Breast epithelium (tissue), 4 donors: ENCODE data around the gene HTT. TPM values are rescaled to one million over a fixed set of nuclear protein-coding genes. Genes with fewer than 3 reads are reported as not detected.

ENCODE experiments used
- DNase-seq, 2 donors: peaks; one replicate each; pipeline ENCODE4 v3.0.0-alpha.2; 2019; ENCODE audit warnings: low spot score in 2 of 2
- H3K27ac ChIP-seq, 2 donors: fragments of 200-600 bp; sonication (generic) in 1 of 2; one replicate each; pipeline ENCODE4 v1.5.1; 2016 to 2019; ENCODE audit warnings: mild to moderate bottlenecking in 1 of 2
- H3K27me3 ChIP-seq, 2 donors: fragments of 200-600 bp; sonication (generic) in 1 of 2; one replicate each; pipeline versions ENCODE4 v1.5.1 to v1.6.0; 2017 to 2019; ENCODE audit warnings: control low read depth in 1 of 2, mild to moderate bottlenecking in 1 of 2
- H3K36me3 ChIP-seq: fragments of 200-600 bp; one replicate; pipeline ENCODE4 v1.5.1; 2019
- H3K4me1 ChIP-seq, 2 donors: fragments of 200-600 bp; sonication (generic); one replicate each; pipeline ENCODE4 v1.5.1; 2016 to 2019; ENCODE audit warnings: control low read depth in 1 of 2
- H3K4me3 ChIP-seq, 3 donors: fragments of 200-600 bp; sonication (generic); 1 replicate in 2 of 3; 2 replicates in 1 of 3; pipeline ENCODE4 v1.5.1; 2016 to 2019; ENCODE audit warnings: mild to moderate bottlenecking in 3 of 3, moderate library complexity in 2 of 3
- H3K9me3 ChIP-seq, 2 donors: fragments of 200-600 bp; sonication (generic) in 1 of 2; one replicate each; pipeline ENCODE4 v1.5.1; 2016 to 2019; ENCODE audit warnings: control low read depth in 1 of 2
- POLR2A ChIP-seq: fragments of 450-650 bp; IDR thresholded peaks from one replicate; pipeline ENCODE4 v1.6.1; 2016; ENCODE audit warnings: antibody characterized with exemption, mild to moderate bottlenecking, moderate library complexity
- POLR2AphosphoS5 ChIP-seq, 3 donors: sonication (generic); formaldehyde crosslinking; IDR thresholded peaks; one replicate each; pipeline ENCODE4 v1.6.1; 2017; ENCODE audit warnings: antibody characterized with exemption in 3 of 3
- intact Hi-C: fragments of 100-400 bp; cut with DNase I; formaldehyde crosslinking; loops from one replicate; pipeline ENCODE4 v1.15.1; 2023; ENCODE audit warnings: low total_unique reads
- total RNA-seq, 3 donors: library from RNA; depleted of rRNA; stranded (reverse); fragments of >200 nt; gene quantifications; one replicate each; pipeline ENCODE4 v1.1.0, GENCODE V29; 2016
- TF ChIP-seq, protein P1 (sequence below), 3 donors: fragments of 450-650 bp; IDR thresholded peaks; one replicate each; pipeline ENCODE4 v1.5.1; 2016 to 2017; ENCODE audit warnings: antibody characterized with exemption in 3 of 3, mild to moderate bottlenecking in 3 of 3, moderate library complexity in 3 of 3

The HTT gene
- total RNA-seq, 3 donors from 2014 or later, result 53.8 to 71.1 (median 55.1) TPM

DNA sequence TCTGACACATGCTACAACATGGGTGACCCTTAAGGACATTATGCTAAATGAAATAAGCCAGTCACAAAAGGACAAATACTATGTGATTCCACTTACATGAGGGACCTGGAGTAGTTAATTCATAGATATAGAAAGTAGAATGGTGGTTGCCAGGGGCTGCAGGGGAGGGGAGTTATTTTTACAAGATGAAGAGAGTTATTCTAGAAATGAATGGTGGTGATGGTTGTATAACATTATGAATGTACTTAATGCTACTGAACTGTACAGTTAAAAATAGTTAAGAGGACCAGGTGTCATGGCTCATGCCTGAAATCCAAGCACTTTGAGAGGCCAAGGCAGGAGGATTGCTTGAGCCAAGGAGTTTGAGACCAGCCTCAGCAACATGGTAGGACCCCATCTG is 115.0 kb downstream of the HTT start:
- no peaks in the 10 kb centered on the region for H3K4me1 ChIP-seq
- H3K4me3 ChIP-seq, result no peak overlapping the region
- no peak for DNase-seq
- no peak for TF ChIP-seq POLR2A
- no peak overlapping the region for H3K27ac ChIP-seq
- H3K36me3 ChIP-seq, result no peaks in the 10 kb centered on the region
- H3K27me3 ChIP-seq, result no peaks in the 10 kb centered on the region
- H3K9me3 ChIP-seq, result no peaks in the 10 kb centered on the region
- intact Hi-C loops, result no loop called here

DNA sequence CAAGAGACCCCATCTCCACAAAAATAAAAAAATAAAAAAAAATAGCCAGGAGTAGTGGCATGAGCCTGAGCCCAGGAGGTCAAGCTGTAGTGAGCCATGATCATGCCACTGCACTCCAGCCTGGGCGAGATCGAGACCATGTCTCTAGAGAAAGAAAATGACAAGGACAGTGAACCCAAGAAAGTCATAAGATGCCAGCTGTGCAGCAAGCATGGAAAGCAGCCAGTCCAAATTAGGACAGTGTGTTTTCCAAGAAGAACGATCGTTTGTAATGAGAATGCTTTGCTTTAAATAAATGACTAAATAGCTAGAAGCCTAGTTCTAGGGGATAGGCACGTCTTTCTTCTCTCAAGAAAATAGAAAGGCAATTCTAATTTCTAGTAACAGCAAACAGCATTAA is 116.1 kb downstream of the HTT start:
- no peak for DNase-seq
- Histone ChIP-seq H3K4me3 (no peak overlapping the region), H3K27me3 (no peaks in the 10 kb centered on the region), H3K9me3 (no peaks in the 10 kb centered on the region), H3K36me3 (no peaks in the 10 kb centered on the region), H3K4me1 (no peaks in the 10 kb centered on the region), H3K27ac (no peak overlapping the region)
- no peak for TF ChIP-seq POLR2A
- TF ChIP-seq POLR2AphosphoS5 (IDR thresholded peaks at IDR 0.05), result no peak
- TF ChIP-seq, protein P1, sequence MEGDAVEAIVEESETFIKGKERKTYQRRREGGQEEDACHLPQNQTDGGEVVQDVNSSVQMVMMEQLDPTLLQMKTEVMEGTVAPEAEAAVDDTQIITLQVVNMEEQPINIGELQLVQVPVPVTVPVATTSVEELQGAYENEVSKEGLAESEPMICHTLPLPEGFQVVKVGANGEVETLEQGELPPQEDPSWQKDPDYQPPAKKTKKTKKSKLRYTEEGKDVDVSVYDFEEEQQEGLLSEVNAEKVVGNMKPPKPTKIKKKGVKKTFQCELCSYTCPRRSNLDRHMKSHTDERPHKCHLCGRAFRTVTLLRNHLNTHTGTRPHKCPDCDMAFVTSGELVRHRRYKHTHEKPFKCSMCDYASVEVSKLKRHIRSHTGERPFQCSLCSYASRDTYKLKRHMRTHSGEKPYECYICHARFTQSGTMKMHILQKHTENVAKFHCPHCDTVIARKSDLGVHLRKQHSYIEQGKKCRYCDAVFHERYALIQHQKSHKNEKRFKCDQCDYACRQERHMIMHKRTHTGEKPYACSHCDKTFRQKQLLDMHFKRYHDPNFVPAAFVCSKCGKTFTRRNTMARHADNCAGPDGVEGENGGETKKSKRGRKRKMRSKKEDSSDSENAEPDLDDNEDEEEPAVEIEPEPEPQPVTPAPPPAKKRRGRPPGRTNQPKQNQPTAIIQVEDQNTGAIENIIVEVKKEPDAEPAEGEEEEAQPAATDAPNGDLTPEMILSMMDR (IDR thresholded peaks at IDR 0.05), result no peak
- intact Hi-C loops, result no loop called here

DNA sequence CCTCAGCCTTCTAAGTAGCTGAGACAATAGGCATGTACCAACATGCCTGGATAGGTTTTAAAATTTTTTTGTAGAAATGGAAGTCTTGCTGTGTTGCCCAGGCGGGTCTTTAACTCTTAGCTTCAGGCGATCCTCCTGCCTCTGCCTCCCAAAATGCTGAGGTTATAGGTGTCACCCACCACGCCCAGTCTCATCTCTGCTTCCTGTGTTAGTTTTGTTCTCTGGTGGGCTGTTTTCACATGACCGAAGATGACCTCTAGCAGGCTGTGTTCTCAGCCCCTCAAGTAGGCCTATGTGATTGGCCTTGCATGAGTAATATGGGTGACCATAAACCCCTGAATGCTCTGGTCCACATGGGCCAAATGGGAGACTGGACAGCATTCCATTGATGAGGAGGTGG is 117.7 kb downstream of the HTT start:
- H3K27me3 ChIP-seq, result no peaks in the 10 kb centered on the region
- no peak for TF ChIP-seq POLR2AphosphoS5 (IDR thresholded peaks at IDR 0.05)
- no peak for TF ChIP-seq POLR2A
- TF ChIP-seq, protein P1 (IDR thresholded peaks at IDR 0.05), result no peak
- intact Hi-C loops, result no loop called here
- no peak overlapping the region for H3K4me3 ChIP-seq
- H3K4me1 ChIP-seq, result no peaks in the 10 kb centered on the region
- H3K27ac ChIP-seq, result no peak overlapping the region
- no peaks in the 10 kb centered on the region for H3K9me3 ChIP-seq
- no peaks in the 10 kb centered on the region for H3K36me3 ChIP-seq
- DNase-seq, result no peak

DNA sequence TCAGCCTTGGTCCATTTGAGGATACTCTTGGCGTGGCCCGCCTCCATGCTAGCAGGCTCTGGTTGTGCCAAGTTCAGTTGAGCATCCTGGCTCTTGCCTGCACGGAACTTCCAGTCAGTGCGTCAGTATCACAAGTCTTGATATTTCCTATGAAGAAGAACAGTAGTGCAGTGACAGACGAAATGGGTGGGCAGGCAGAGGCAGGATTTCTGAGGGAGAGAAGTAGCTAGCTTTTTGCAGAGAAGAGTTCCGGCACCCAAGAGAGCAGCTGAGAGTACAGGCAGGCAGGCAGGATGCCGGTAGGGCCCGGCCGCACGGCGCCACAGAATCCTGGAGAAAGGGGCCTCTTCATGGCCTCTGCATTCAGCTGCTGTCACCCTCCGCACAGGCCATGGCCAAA is 118.3 kb downstream of the HTT start:
- H3K27me3 ChIP-seq, result no peaks in the 10 kb centered on the region
- H3K9me3 ChIP-seq, result no peaks in the 10 kb centered on the region
- intact Hi-C loops, result no loop called here
- DNase-seq, result no peak
- H3K4me3 ChIP-seq, result no peak overlapping the region
- TF ChIP-seq POLR2AphosphoS5 (IDR thresholded peaks at IDR 0.05) (no peak), POLR2A (no peak)
- TF ChIP-seq, protein P1 (IDR thresholded peaks at IDR 0.05), result no peak
- H3K36me3 ChIP-seq, result no peaks in the 10 kb centered on the region
- H3K4me1 ChIP-seq, result no peaks in the 10 kb centered on the region
- no peak overlapping the region for H3K27ac ChIP-seq

DNA sequence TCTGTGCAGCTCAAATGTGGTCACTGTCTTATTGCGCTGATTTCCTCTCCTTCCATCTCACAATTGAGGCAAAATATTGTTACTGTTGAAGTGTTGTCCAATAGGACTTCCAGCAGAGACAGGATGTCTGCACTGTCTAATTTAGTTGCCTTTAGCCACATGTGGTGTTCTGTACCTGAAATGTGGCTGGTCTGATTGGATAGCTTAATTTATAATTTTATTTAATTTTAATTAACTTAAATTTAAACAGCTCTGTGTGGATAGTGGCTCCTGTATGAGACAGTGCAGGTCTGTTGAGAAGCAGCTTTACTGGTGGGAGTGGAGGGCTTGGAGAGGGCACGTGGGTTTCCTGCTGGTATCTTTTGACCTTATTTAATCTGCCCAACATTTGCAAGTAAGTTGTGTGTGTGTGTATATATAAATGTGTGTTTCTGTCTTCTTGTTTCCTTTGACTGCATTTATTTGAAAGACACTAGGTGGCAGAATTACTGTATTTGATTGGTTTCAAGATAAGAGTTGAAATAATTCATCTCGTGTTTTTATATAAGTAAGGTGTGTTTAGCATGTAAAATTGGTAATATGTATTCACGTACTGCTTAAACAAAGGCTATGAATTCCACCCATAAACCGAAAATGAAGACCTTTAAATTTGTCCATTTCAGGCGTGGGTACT is 119.2 kb downstream of the HTT start:
- Histone ChIP-seq H3K27ac (no peak overlapping the region), H3K36me3 (no peaks in the 10 kb centered on the region), H3K4me1 (no peaks in the 10 kb centered on the region), H3K9me3 (no peaks in the 10 kb centered on the region), H3K27me3 (no peaks in the 10 kb centered on the region), H3K4me3 (no peak overlapping the region)
- TF ChIP-seq, protein P1 (IDR thresholded peaks at IDR 0.05), result peak in 2 of 3 donors; percentile 37 to 38
- TF ChIP-seq POLR2A (no peak), POLR2AphosphoS5 (IDR thresholded peaks at IDR 0.05) (no peak)
- intact Hi-C loops, result no loop called here
- DNase-seq, result no peak
